GM12878 (cell line): ENCODE measurements around the gene BBOF1. TPM values are rescaled to one million over a fixed set of nuclear protein-coding genes. Genes with fewer than 3 reads are reported as not detected.
A peak's percentile ranks its signal among the peaks of the same experiment; 100 is the strongest.

Experiments used
- ATF7 ChIP-seq: fragments of 450-650 bp; IDR thresholded peaks from 2 replicates; pipeline ENCODE4 v1.6.1; 2016; ENCODE audit warnings: low read depth, mild to moderate bottlenecking
- BCL3 ChIP-seq: IDR thresholded peaks from 2 replicates; pipeline ENCODE4 v1.6.1; 2011; ENCODE audit warnings: borderline replicate concordance, low read depth, mild to moderate bottlenecking, moderate library complexity, low read length; ENCODE audit not compliant: insufficient read depth, poor library complexity, severe bottlenecking
- BRCA1 ChIP-seq: IDR thresholded peaks from 2 replicates; pipeline ENCODE4 v1.6.1; 2011; ENCODE audit warnings: low read depth, low read length, improper control_type of control experiment
- CHD4 ChIP-seq: fragments of 200-600 bp; sonication (generic); IDR thresholded peaks from 2 replicates; pipeline ENCODE4 v1.6.1; 2016; ENCODE audit warnings: mild to moderate bottlenecking
- GATAD2B ChIP-seq: fragments of 450-650 bp; conservative IDR thresholded peaks from 2 replicates; pipeline ENCODE4 v1.6.1; 2017; ENCODE audit warnings: low read depth, mild to moderate bottlenecking, moderate library complexity
- HDAC2 ChIP-seq: fragments of 200-600 bp; sonication (generic); IDR thresholded peaks from 2 replicates; pipeline ENCODE4 v1.6.1; 2017
- IKZF1 ChIP-seq: fragments of 450-650 bp; conservative IDR thresholded peaks from 2 replicates; pipeline ENCODE4 v1.6.1; 2017; ENCODE audit warnings: antibody characterized with exemption, mild to moderate bottlenecking
- KAT2A ChIP-seq: conservative IDR thresholded peaks from 2 replicates; pipeline ENCODE4 v1.6.1; 2011; ENCODE audit warnings: low read depth, low read length; ENCODE audit not compliant: control insufficient read depth
- MEF2B ChIP-seq: fragments of 450-650 bp; IDR thresholded peaks from 2 replicates; pipeline ENCODE4 v1.6.1; 2018; ENCODE audit warnings: mild to moderate bottlenecking, moderate library complexity; ENCODE audit not compliant: partially characterized antibody, poor library complexity, severe bottlenecking
- NFIC ChIP-seq: IDR thresholded peaks from 2 replicates; pipeline ENCODE4 v1.6.1; 2012; ENCODE audit warnings: low read depth, mild to moderate bottlenecking, inconsistent platforms, low read length, moderate library complexity
- NRF1 ChIP-seq: conservative IDR thresholded peaks from 2 replicates; pipeline ENCODE4 v1.6.1; 2011; ENCODE audit warnings: mild to moderate bottlenecking, low read depth, low read length, improper control_type of control experiment
- PML ChIP-seq: IDR thresholded peaks from 2 replicates; pipeline ENCODE4 v1.6.1; 2012; ENCODE audit warnings: low read length, inconsistent platforms
- RAD21 ChIP-seq: IDR thresholded peaks from 2 replicates; pipeline ENCODE4 v1.6.1; 2011; ENCODE audit warnings: mild to moderate bottlenecking, low read depth, low read length, moderate library complexity; ENCODE audit not compliant: insufficient read depth
- SMC3 ChIP-seq: IDR thresholded peaks from 2 replicates; pipeline ENCODE4 v1.6.1; 2011; ENCODE audit warnings: low read length, improper control_type of control experiment, borderline replicate concordance
- TCF12 ChIP-seq: IDR thresholded peaks from 2 replicates; pipeline ENCODE4 v1.6.1; 2011; ENCODE audit warnings: low read depth, mild to moderate bottlenecking, low read length
- polyA plus RNA-seq, 11 experiments: library from polyadenylated mRNA; depleted of rRNA in 4 of 11; unstranded in 6 of 11; stranded (reverse) in 5 of 11; fragments of >200 nt; fragmentation: Nextera tagmentation in 4 of 11; fragmentation: Illumina TruSeq in 1 of 11; extraction: Ambion mirVana in 4 of 11; extraction: Trizol in 1 of 11; gene quantifications; 1 replicate in 1 of 11; 2 replicates in 10 of 11; pipeline versions ENCODE4 v1.2.1 to v1.2.3, GENCODE V29; 2011 to 2016; ENCODE audit warnings: inconsistent platforms in 2 of 11, missing spikeins in 2 of 11, low read depth in 1 of 11
- total RNA-seq, 4 experiments: library from RNA; depleted of rRNA in 3 of 4; stranded (reverse); fragments of >200 nt in 3 of 4; fragmentation: Illumina TruSeq in 1 of 4; extraction: Trizol in 1 of 4; gene quantifications; 2 replicates each; pipeline versions ENCODE4 v1.2.1 to v1.2.3, GENCODE V29; 2013 to 2021
- TF ChIP-seq, protein P1 (sequence below): fragments of 450-650 bp; IDR thresholded peaks from 2 replicates; pipeline ENCODE4 v1.6.1; 2014; ENCODE audit warnings: mild to moderate bottlenecking
- TF ChIP-seq, protein P2 (sequence below): fragments of 450-650 bp; conservative IDR thresholded peaks from 2 replicates; pipeline ENCODE4 v1.6.1; 2017; ENCODE audit warnings: mild to moderate bottlenecking, moderate library complexity
- TF ChIP-seq, protein P3 (sequence below): fragments of 450-650 bp; IDR thresholded peaks from 2 replicates; pipeline ENCODE4 v1.6.1; 2017; ENCODE audit warnings: mild to moderate bottlenecking, low read depth, inconsistent platforms; ENCODE audit not compliant: poor library complexity, severe bottlenecking
- TF ChIP-seq, protein P4 (sequence below): fragments of 450-650 bp; formaldehyde crosslinking; IDR thresholded peaks from 2 replicates; pipeline ENCODE4 v1.4.0; 2020; ENCODE audit warnings: mild to moderate bottlenecking, moderate library complexity

Gene BBOF1
- total and polyA plus RNA-seq, 10 of the 15 experiments (the other 5 are each of a cell fraction or from before 2014, with no cell fraction given) = 0.50 to 2.6 (median 0.79) TPM

DNA sequence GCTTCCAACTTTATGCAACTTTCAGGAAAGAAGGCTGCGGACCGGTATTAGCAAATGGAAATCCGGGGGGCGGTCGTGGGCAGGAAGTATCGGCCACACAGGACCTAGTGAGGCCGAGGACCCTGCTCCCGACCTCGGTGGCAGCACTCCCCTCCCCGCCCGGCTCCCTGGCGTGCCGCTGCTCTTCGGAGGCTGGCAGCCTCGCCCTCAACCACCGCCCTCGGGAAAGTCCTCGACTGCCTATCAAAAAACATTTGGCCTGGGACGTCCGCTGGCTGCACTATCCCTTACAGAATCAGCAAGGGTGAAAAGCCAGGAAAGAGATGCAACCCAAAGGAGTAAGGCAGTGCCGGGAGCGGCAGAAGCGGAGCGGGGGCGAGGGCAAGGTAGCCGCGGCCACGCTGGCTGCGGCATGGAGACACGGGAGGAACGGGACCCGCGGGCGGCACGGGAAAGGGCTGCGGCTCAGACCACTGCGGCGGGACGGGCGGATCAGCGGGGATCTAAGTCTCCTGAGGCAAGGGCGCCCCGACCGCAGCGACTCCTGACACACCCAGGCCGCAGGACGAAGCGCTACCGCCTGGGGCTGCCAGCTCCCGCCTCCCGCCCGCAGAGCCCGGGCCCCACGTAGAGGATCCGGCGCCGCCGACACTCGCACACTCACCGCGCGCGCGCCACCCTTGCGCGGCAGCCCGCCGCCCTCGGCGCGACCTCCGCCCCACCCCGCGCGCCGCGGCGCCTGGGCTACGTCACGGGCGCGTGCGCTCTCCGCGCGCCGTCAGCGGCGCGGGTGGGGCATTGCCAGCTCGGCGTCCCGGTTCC, at the start of gene BBOF1, which contains the start of gene ENTPD5 (continued):
- TF ChIP-seq TCF12 (peak; percentile 26; the same call in 1 of the 2 replicates), CHD4 (no peak), BRCA1 (no peak), IKZF1 (peak; percentile 87), PML (no peak), BCL3 (peak; percentile 5), MEF2B (no peak), KAT2A (no peak), GATAD2B (peak; percentile 88), RAD21 (no peak), NRF1 (peak; percentile 56), SMC3 (no peak), NFIC (no peak), ATF7 (no peak), HDAC2 (no peak)
- TF ChIP-seq, protein P1, sequence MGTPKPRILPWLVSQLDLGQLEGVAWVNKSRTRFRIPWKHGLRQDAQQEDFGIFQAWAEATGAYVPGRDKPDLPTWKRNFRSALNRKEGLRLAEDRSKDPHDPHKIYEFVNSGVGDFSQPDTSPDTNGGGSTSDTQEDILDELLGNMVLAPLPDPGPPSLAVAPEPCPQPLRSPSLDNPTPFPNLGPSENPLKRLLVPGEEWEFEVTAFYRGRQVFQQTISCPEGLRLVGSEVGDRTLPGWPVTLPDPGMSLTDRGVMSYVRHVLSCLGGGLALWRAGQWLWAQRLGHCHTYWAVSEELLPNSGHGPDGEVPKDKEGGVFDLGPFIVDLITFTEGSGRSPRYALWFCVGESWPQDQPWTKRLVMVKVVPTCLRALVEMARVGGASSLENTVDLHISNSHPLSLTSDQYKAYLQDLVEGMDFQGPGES = no peak
- TF ChIP-seq, protein P2, sequence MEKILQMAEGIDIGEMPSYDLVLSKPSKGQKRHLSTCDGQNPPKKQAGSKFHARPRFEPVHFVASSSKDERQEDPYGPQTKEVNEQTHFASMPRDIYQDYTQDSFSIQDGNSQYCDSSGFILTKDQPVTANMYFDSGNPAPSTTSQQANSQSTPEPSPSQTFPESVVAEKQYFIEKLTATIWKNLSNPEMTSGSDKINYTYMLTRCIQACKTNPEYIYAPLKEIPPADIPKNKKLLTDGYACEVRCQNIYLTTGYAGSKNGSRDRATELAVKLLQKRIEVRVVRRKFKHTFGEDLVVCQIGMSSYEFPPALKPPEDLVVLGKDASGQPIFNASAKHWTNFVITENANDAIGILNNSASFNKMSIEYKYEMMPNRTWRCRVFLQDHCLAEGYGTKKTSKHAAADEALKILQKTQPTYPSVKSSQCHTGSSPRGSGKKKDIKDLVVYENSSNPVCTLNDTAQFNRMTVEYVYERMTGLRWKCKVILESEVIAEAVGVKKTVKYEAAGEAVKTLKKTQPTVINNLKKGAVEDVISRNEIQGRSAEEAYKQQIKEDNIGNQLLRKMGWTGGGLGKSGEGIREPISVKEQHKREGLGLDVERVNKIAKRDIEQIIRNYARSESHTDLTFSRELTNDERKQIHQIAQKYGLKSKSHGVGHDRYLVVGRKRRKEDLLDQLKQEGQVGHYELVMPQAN = peak; percentile 90; the same call in 1 of the 2 replicates
- TF ChIP-seq, protein P3, sequence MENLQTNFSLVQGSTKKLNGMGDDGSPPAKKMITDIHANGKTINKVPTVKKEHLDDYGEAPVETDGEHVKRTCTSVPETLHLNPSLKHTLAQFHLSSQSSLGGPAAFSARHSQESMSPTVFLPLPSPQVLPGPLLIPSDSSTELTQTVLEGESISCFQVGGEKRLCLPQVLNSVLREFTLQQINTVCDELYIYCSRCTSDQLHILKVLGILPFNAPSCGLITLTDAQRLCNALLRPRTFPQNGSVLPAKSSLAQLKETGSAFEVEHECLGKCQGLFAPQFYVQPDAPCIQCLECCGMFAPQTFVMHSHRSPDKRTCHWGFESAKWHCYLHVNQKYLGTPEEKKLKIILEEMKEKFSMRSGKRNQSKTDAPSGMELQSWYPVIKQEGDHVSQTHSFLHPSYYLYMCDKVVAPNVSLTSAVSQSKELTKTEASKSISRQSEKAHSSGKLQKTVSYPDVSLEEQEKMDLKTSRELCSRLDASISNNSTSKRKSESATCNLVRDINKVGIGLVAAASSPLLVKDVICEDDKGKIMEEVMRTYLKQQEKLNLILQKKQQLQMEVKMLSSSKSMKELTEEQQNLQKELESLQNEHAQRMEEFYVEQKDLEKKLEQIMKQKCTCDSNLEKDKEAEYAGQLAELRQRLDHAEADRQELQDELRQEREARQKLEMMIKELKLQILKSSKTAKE = no peak
- TF ChIP-seq, protein P4, sequence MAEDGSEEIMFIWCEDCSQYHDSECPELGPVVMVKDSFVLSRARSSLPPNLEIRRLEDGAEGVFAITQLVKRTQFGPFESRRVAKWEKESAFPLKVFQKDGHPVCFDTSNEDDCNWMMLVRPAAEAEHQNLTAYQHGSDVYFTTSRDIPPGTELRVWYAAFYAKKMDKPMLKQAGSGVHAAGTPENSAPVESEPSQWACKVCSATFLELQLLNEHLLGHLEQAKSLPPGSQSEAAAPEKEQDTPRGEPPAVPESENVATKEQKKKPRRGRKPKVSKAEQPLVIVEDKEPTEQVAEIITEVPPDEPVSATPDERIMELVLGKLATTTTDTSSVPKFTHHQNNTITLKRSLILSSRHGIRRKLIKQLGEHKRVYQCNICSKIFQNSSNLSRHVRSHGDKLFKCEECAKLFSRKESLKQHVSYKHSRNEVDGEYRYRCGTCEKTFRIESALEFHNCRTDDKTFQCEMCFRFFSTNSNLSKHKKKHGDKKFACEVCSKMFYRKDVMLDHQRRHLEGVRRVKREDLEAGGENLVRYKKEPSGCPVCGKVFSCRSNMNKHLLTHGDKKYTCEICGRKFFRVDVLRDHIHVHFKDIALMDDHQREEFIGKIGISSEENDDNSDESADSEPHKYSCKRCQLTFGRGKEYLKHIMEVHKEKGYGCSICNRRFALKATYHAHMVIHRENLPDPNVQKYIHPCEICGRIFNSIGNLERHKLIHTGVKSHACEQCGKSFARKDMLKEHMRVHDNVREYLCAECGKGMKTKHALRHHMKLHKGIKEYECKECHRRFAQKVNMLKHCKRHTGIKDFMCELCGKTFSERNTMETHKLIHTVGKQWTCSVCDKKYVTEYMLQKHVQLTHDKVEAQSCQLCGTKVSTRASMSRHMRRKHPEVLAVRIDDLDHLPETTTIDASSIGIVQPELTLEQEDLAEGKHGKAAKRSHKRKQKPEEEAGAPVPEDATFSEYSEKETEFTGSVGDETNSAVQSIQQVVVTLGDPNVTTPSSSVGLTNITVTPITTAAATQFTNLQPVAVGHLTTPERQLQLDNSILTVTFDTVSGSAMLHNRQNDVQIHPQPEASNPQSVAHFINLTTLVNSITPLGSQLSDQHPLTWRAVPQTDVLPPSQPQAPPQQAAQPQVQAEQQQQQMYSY = no peak
